ENCODE data around the gene CST2. TPM values are rescaled to one million over a fixed set of nuclear protein-coding genes. Genes with fewer than 3 reads are reported as not detected.
"Not testable (repeated sequence)": the region's sequence is repeated elsewhere in the genome, so short reads cannot be mapped to it uniquely, and the experiment has no call there.

Gene CST2
- total RNA-seq, 1 donor from 2014 or later: not detected

DNA sequence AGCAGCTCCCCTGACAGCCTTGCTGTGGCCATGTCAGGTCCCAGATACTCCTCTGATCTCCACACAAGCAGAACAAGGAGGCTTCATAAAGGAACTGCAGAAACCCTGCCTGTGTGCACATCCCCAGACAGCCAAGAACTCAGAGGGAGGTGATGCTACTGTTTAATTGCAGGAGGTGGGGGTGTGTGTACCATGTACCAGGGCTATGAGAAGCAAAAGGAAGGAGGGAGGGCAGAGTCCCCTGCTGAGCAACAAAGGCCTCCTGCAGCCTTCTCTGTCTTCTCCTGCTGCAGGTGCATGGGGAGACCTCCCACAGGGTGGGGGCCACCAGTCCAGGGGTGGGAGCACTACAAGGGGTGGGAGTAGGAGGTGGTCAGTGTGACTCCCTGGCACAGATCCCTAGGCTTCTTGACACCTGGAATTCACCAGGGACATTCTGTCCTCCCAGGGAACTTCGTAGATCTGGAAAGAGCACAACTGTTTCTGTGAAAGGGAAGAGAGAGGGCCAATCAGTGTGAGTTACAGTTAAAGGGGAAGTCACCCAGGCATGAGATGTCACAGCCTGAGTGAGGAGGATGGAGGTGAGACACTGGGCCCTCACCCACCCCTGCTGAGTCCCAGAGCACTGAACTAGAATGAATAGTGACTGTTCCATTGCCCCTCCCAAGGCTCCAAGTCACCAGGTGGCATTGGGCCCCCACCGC lies 2.8 kb downstream of the CST2 start:
- TF ChIP-seq, protein P1, sequence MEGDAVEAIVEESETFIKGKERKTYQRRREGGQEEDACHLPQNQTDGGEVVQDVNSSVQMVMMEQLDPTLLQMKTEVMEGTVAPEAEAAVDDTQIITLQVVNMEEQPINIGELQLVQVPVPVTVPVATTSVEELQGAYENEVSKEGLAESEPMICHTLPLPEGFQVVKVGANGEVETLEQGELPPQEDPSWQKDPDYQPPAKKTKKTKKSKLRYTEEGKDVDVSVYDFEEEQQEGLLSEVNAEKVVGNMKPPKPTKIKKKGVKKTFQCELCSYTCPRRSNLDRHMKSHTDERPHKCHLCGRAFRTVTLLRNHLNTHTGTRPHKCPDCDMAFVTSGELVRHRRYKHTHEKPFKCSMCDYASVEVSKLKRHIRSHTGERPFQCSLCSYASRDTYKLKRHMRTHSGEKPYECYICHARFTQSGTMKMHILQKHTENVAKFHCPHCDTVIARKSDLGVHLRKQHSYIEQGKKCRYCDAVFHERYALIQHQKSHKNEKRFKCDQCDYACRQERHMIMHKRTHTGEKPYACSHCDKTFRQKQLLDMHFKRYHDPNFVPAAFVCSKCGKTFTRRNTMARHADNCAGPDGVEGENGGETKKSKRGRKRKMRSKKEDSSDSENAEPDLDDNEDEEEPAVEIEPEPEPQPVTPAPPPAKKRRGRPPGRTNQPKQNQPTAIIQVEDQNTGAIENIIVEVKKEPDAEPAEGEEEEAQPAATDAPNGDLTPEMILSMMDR (IDR thresholded peaks at IDR 0.05; ENCODE audit: insufficient read depth, low read length, severe bottlenecking): no peak
- Histone ChIP-seq H3K4me3 (ENCODE audit: low read depth, low read length) (no peak overlapping the region), H3K27me3 (ENCODE audit: control insufficient read depth, insufficient read depth, low read length) (no peaks in the 10 kb centered on the region), H3K36me3 (ENCODE audit: control insufficient read depth, insufficient read depth, low read length) (no peaks in the 10 kb centered on the region)
- DNase-seq (ENCODE audit: low read depth): no peak
- FAIRE-seq: no peak

DNA sequence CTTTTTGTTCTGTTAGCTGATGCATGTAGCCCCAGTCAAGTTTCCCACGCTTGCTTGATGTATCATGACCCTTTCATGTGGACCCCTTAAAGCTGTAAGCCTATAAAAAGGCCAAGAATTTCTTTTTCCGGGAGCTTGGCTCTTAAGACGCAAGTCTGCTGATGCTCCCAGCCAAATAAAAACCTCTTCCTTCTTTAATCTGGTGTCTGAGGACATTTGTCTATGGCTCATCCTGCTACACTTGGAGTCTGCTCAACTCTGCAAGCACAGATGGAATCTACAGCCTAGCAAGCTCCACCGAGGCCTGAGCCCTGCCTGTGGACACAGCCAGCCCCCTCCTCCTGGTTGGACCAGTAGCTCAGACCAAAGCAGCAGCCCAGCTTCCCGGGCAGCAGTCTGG lies 3.4 kb downstream of the CST2 start:
- Histone ChIP-seq H3K36me3 (ENCODE audit: control insufficient read depth, insufficient read depth, low read length) (no peaks in the 10 kb centered on the region), H3K27me3 (ENCODE audit: control insufficient read depth, insufficient read depth, low read length) (no peaks in the 10 kb centered on the region), H3K4me3 (ENCODE audit: low read depth, low read length) (no peak overlapping the region)
- TF ChIP-seq, protein P1 (IDR thresholded peaks at IDR 0.05; ENCODE audit: insufficient read depth, low read length, severe bottlenecking): no peak
- DNase-seq (ENCODE audit: low read depth) (no peak), FAIRE-seq (no peak)

DNA sequence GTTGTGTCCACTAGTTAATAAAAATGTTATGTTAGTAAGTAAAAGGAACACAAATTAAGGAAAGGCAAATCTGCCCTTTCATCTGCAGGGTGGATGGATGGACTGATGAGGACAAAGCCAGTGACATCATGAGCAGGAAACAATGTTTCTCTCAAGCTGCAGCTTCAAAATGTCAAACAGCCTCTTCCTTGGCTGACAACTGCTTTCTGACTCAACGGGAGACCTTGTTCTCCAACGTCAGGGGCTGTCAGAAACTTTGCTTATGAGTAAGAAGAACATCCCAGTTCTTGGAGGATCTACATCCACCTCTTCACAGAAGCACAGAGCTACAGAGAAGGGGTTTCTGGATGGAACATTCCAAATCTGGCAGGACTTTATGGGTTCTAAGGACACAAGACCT lies 6.0 kb downstream of the CST2 start:
- Histone ChIP-seq H3K36me3 (ENCODE audit: control insufficient read depth, insufficient read depth, low read length) (no peaks in the 10 kb centered on the region), H3K4me3 (ENCODE audit: low read depth, low read length) (no peak overlapping the region), H3K27me3 (ENCODE audit: control insufficient read depth, insufficient read depth, low read length) (no peaks in the 10 kb centered on the region)
- TF ChIP-seq, protein P1 (IDR thresholded peaks at IDR 0.05; ENCODE audit: insufficient read depth, low read length, severe bottlenecking): no peak
- DNase-seq (ENCODE audit: low read depth): no peak
- no peak for FAIRE-seq

DNA sequence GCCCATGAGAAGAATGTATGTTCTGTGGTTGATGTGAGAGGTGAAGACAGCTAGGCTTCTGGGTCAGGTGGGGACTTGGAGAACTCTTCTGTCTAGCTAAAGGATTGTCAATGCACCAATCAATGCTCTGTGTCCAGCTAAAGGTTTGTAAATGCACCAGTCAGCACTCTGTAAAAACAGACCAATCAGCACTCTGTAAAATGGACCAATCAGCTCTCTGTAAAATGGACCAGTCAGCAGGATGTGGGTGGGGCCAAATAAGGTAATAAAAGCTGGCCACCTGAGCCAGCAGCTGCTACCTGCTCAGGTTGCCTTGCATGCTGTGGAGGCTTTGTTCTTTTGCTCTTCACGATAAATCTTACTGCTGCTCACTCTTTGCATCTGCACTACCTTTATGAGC lies 15.0 kb downstream of the CST2 start:
- DNase-seq (ENCODE audit: low read depth); H3K27me3 ChIP-seq (ENCODE audit: control insufficient read depth, insufficient read depth, low read length); H3K4me3 ChIP-seq (ENCODE audit: low read depth, low read length); FAIRE-seq; H3K36me3 ChIP-seq (ENCODE audit: control insufficient read depth, insufficient read depth, low read length): not testable (repeated sequence)

DNA sequence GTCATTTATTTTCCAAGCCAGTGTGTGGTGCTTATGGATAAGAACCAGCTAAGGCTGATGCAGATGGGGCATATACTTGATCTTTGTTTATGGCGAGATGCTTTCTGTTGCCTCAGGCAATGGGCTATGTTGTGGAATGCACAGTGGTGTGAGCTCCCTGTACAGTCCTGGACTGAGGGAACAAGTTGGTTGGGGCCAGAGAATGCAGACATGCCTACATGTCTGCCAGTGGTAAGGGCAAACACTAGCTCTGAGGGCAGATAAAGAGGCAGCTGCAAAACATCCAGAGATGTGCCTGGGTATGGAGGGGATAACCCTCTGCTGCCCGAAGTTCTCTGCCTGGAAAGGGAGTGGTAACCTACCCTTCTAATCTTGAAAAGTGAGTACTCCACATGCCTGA lies 16.2 kb downstream of the CST2 start:
- FAIRE-seq: not testable (repeated sequence)

DNA sequence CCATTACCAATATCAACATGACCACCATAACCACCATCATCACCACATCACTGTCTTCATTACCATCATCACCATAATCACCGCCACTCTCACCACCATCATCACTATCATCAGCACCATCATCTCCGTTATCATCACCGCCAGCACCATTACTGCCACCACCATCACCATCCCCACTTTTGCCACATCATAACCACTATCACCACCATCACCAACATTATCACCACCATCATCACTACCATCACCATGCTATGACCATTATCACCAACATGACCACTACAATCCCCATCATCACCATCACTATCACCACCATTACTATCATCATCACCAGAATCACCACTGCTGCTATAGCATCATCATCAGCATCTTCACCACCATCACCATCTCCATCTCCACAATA lies 25.7 kb downstream of the CST2 start:
- Histone ChIP-seq H3K36me3 (ENCODE audit: control insufficient read depth, insufficient read depth, low read length) (no peaks in the 10 kb centered on the region), H3K4me3 (ENCODE audit: low read depth, low read length) (no peak overlapping the region), H3K27me3 (ENCODE audit: control insufficient read depth, insufficient read depth, low read length) (no peaks in the 10 kb centered on the region)
- DNase-seq (ENCODE audit: low read depth) (no peak), FAIRE-seq (no peak)
- TF ChIP-seq, protein P1 (IDR thresholded peaks at IDR 0.05; ENCODE audit: insufficient read depth, low read length, severe bottlenecking): no peak

More for the DNA sequence above, 16.2 kb downstream of the CST2 start:
- not testable (repeated sequence) for H3K27me3 ChIP-seq (ENCODE audit: control insufficient read depth, insufficient read depth, low read length); H3K4me3 ChIP-seq (ENCODE audit: low read depth, low read length); H3K36me3 ChIP-seq (ENCODE audit: control insufficient read depth, insufficient read depth, low read length); DNase-seq (ENCODE audit: low read depth)

Measured in bronchial epithelial cell (primary cell).